ENCODE results near the gene CORO2A. TPM values are rescaled to one million over a fixed set of nuclear protein-coding genes. Genes with fewer than 3 reads are reported as not detected.

Gene CORO2A
- total and polyA plus RNA-seq, 2 of the 13 experiments (the other 11 are each of a cell fraction or from before 2014, with no cell fraction given) = 14.4 to 15.3 TPM

- TF ChIP-seq, protein P1, sequence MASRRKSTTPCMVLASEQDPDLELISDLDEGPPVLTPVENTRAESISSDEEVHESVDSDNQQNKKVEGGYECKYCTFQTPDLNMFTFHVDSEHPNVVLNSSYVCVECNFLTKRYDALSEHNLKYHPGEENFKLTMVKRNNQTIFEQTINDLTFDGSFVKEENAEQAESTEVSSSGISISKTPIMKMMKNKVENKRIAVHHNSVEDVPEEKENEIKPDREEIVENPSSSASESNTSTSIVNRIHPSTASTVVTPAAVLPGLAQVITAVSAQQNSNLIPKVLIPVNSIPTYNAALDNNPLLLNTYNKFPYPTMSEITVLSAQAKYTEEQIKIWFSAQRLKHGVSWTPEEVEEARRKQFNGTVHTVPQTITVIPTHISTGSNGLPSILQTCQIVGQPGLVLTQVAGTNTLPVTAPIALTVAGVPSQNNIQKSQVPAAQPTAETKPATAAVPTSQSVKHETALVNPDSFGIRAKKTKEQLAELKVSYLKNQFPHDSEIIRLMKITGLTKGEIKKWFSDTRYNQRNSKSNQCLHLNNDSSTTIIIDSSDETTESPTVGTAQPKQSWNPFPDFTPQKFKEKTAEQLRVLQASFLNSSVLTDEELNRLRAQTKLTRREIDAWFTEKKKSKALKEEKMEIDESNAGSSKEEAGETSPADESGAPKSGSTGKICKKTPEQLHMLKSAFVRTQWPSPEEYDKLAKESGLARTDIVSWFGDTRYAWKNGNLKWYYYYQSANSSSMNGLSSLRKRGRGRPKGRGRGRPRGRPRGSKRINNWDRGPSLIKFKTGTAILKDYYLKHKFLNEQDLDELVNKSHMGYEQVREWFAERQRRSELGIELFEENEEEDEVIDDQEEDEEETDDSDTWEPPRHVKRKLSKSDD (CRISPR knock-in tag; IDR thresholded peaks at IDR 0.05; ENCODE audit: low read depth) = no peak
- TF ChIP-seq ZMYM3 (CRISPR knock-in tag; IDR thresholded peaks at IDR 0.05) = peak; percentile 24; the same call in 1 of the 2 replicates
- no peak for TF ChIP-seq NFE2L2 (IDR thresholded peaks at IDR 0.05; ENCODE audit: low read length)
- TF ChIP-seq ZNF543 (CRISPR knock-in tag; IDR thresholded peaks at IDR 0.05) = no peak
- TF ChIP-seq ARNT2 (CRISPR knock-in tag; IDR thresholded peaks at IDR 0.05; ENCODE audit: low read depth) = no peak
- TF ChIP-seq ZKSCAN5 (CRISPR knock-in tag; IDR thresholded peaks at IDR 0.05) = no peak
- TF ChIP-seq, protein P2, sequence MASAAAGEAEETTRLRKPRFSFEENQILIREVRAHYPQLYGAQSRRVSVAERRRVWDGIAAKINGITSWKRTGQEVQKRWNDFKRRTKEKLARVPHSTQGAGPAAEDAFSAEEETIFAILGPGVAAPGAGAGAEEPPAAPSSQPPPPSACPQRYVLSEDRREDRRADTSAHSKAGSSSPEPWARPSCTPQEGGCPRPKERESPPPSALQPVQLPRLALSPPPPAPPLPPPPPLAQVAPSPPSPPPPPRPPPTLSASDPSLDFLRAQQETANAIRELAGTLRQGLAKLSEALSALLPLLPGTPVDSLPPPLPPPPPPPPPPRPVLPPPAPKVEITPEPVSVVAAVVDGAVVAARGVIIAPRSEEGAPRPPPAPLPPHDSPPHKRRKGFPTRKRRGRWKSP (CRISPR knock-in tag; IDR thresholded peaks at IDR 0.05) = 0 out of 2 replicates have a peak, but pooled peaks have one; percentile 34
- no peak for TF ChIP-seq EZH2 (conservative IDR thresholded peaks at IDR 0.05; ENCODE audit: low read depth, low read length)
- TF ChIP-seq, protein P3, sequence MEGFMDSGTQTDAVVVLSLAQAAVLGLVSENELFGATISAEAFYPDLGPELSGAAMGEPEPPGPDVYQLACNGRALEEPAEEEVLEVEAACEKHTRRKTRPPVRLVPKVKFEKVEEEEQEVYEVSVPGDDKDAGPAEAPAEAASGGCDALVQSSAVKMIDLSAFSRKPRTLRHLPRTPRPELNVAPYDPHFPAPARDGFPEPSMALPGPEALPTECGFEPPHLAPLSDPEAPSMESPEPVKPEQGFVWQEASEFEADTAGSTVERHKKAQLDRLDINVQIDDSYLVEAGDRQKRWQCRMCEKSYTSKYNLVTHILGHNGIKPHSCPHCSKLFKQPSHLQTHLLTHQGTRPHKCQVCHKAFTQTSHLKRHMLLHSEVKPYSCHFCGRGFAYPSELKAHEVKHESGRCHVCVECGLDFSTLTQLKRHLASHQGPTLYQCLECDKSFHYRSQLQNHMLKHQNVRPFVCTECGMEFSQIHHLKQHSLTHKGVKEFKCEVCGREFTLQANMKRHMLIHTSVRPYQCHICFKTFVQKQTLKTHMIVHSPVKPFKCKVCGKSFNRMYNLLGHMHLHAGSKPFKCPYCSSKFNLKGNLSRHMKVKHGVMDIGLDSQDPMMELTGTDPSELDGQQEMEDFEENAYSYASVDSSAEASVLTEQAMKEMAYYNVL (CRISPR knock-in tag; IDR thresholded peaks at IDR 0.05; ENCODE audit: borderline replicate concordance) = no peak
- no peak for TF ChIP-seq ZNF558 (CRISPR knock-in tag; IDR thresholded peaks at IDR 0.05; ENCODE audit: borderline replicate concordance)
- no peak for TF ChIP-seq ZNF446 (CRISPR knock-in tag; IDR thresholded peaks at IDR 0.05)
- TF ChIP-seq ZNF33A (CRISPR knock-in tag; IDR thresholded peaks at IDR 0.05; ENCODE audit: borderline replicate concordance) = no peak
- TF ChIP-seq ZNF317 (CRISPR knock-in tag; IDR thresholded peaks at IDR 0.05) = no peak
- no peak for TF ChIP-seq ZNF570 (CRISPR knock-in tag; IDR thresholded peaks at IDR 0.05; ENCODE audit: borderline replicate concordance)
- no peak for TF ChIP-seq NONO (IDR thresholded peaks at IDR 0.05)
- no peak for TF ChIP-seq NONO (CRISPR knock-in tag; conservative IDR thresholded peaks at IDR 0.05)
- TF ChIP-seq ZNF180 (CRISPR knock-in tag; IDR thresholded peaks at IDR 0.05; ENCODE audit: borderline replicate concordance, low read depth) = no peak
- TF ChIP-seq ZNF337 (CRISPR knock-in tag; IDR thresholded peaks at IDR 0.05; ENCODE audit: borderline replicate concordance, low read depth) = no peak
- TF ChIP-seq ZNF224 (CRISPR knock-in tag; IDR thresholded peaks at IDR 0.05) = no peak
- TF ChIP-seq SIX1 (CRISPR knock-in tag; IDR thresholded peaks at IDR 0.05; ENCODE audit: borderline replicate concordance) = no peak
Observed at GRCh38 chr9:98228392-98229089, 36.1 kb upstream of the CORO2A start (continued).

Measured in HepG2 (cell line).